Natural killer cell treated with Interleukin-12 subunit alpha and Interleukin-12 subunit beta and Interleukin-15 and Interleukin-18, amount 100 ng/mL, for 72 hours (primary cell): ENCODE results near the gene HIGD1A. TPM values are rescaled to one million over a fixed set of nuclear protein-coding genes. Genes with fewer than 3 reads are reported as not detected.
A peak's percentile ranks its signal among the peaks of the same experiment; 100 is the strongest.

Experiments used
- ATAC-seq, 2 donors: fragments of 150-1000 bp; cut with Tn5 transposase in 1 of 2; sonication (Bioruptor Pico), chemical (Tn5 transposase) in 1 of 2; 2 replicates each; pipeline ENCODE4 v1.10.0; 2021
- DNase-seq: peaks from one replicate; pipeline ENCODE4 v3.0.0; 2022; ENCODE audit warnings: low spot score
- H3K27ac Mint-ChIP-seq, 2 donors: 1 replicate in 1 of 2; 2 replicates in 1 of 2; pipeline ENCODE4 v1.8.0; 2022; ENCODE audit warnings: mixed read lengths in 2 of 2, mild to moderate bottlenecking in 1 of 2, moderate library complexity in 1 of 2
- H3K27me3 Mint-ChIP-seq, 2 donors: 1 replicate in 1 of 2; 2 replicates in 1 of 2; pipeline ENCODE4 v1.8.0; 2022; ENCODE audit warnings: mixed read lengths in 2 of 2
- H3K36me3 Mint-ChIP-seq: one replicate; pipeline ENCODE4 v1.8.0; 2022; ENCODE audit warnings: mixed read lengths
- H3K4me1 Mint-ChIP-seq, 2 donors: 1 replicate in 1 of 2; 2 replicates in 1 of 2; pipeline ENCODE4 v1.8.0; 2022; ENCODE audit warnings: low read depth in 2 of 2, mixed read lengths in 2 of 2, mild to moderate bottlenecking in 1 of 2
- H3K4me3 Mint-ChIP-seq: one replicate; pipeline ENCODE4 v1.8.0; 2022; ENCODE audit warnings: mixed read lengths
- H3K9me3 Mint-ChIP-seq: 2 replicates; pipeline ENCODE4 v1.8.0; 2022; ENCODE audit warnings: mixed read lengths
- total RNA-seq, 2 donors: library from RNA; stranded (reverse); gene quantifications; one replicate each; pipeline ENCODE4 v1.2.3, GENCODE V29; 2022

Gene HIGD1A
- total RNA-seq, 2 donors from 2014 or later = 60.0 to 78.4 TPM

- Mint-ChIP-seq H3K9me3 (no peaks in the 10 kb centered on the region), H3K4me1 (peaks cover 0 to 2% of the 10 kb centered on the region in 2 donors), H3K4me3 (no peak overlapping the region), H3K27ac (no peak overlapping the region), H3K36me3 (no peaks in the 10 kb centered on the region), H3K27me3 (peaks cover 0 to 2% of the 10 kb centered on the region in 2 donors)
- ATAC-seq (no peak), DNase-seq (no peak)
Observed at GRCh38 chr3:42750834-42751233, 53.5 kb downstream of the HIGD1A start.

GRCh38 chr3:42749753-42750231 is 54.5 kb downstream of the HIGD1A start:
- Mint-ChIP-seq H3K27ac (no peak overlapping the region), H3K36me3 (no peaks in the 10 kb centered on the region), H3K9me3 (no peaks in the 10 kb centered on the region), H3K4me3 (no peak overlapping the region), H3K27me3 (peaks cover 0 to 2% of the 10 kb centered on the region in 2 donors), H3K4me1 (peaks cover 0 to 2% of the 10 kb centered on the region in 2 donors)
- ATAC-seq = no peak
- no peak for DNase-seq

GRCh38 chr3:42749025-42749752 is 55.1 kb downstream of the HIGD1A start:
- DNase-seq = no peak
- no peak overlapping the region for H3K27ac Mint-ChIP-seq
- ATAC-seq = no peak
- H3K27me3 Mint-ChIP-seq = peaks cover 0 to 2% of the 10 kb centered on the region in 2 donors
- no peaks in the 10 kb centered on the region for H3K36me3 Mint-ChIP-seq
- H3K4me1 Mint-ChIP-seq = peaks cover 0 to 2% of the 10 kb centered on the region in 2 donors
- H3K9me3 Mint-ChIP-seq = no peaks in the 10 kb centered on the region
- no peak overlapping the region for H3K4me3 Mint-ChIP-seq

- Mint-ChIP-seq H3K9me3 (no peaks in the 10 kb centered on the region), H3K27me3 (no peaks in the 10 kb centered on the region), H3K36me3 (no peaks in the 10 kb centered on the region), H3K4me3 (no peak overlapping the region), H3K4me1 (peaks cover 0 to 2% of the 10 kb centered on the region in 2 donors), H3K27ac (no peak overlapping the region)
- ATAC-seq = no peak
- no peak for DNase-seq
Observed at GRCh38 chr3:42747581-42747980, 56.7 kb downstream of the HIGD1A start.

- no peak for ATAC-seq
- Mint-ChIP-seq H3K9me3 (no peaks in the 10 kb centered on the region), H3K36me3 (no peaks in the 10 kb centered on the region), H3K4me1 (peaks cover 0 to 2% of the 10 kb centered on the region in 2 donors), H3K4me3 (no peak overlapping the region), H3K27me3 (no peaks in the 10 kb centered on the region), H3K27ac (no peak overlapping the region)
- DNase-seq = no peak
Observed at GRCh38 chr3:42746455-42747450, 57.5 kb downstream of the HIGD1A start.

GRCh38 chr3:42745776-42746454 is 58.4 kb downstream of the HIGD1A start:
- H3K4me1 Mint-ChIP-seq = peaks cover 0 to 2% of the 10 kb centered on the region in 2 donors
- no peak overlapping the region for H3K27ac Mint-ChIP-seq
- DNase-seq = no peak
- ATAC-seq = no peak
- no peak overlapping the region for H3K4me3 Mint-ChIP-seq
- H3K9me3 Mint-ChIP-seq = no peaks in the 10 kb centered on the region
- H3K36me3 Mint-ChIP-seq = no peaks in the 10 kb centered on the region
- no peaks in the 10 kb centered on the region for H3K27me3 Mint-ChIP-seq

- ATAC-seq = no peak
- Mint-ChIP-seq H3K4me3 (no peak overlapping the region), H3K27ac (no peak overlapping the region), H3K27me3 (no peaks in the 10 kb centered on the region), H3K4me1 (peaks cover 0 to 2% of the 10 kb centered on the region in 2 donors), H3K9me3 (no peaks in the 10 kb centered on the region), H3K36me3 (no peaks in the 10 kb centered on the region)
- no peak for DNase-seq
Observed at GRCh38 chr3:42745291-42745745, 59.0 kb downstream of the HIGD1A start.

- no peak for ATAC-seq
- H3K27ac Mint-ChIP-seq = no peak overlapping the region
Observed at GRCh38 chr3:42743204-42743995, 60.9 kb downstream of the HIGD1A start.

GRCh38 chr3:42742688-42743087 is 61.6 kb downstream of the HIGD1A start:
- Mint-ChIP-seq H3K36me3 (no peaks in the 10 kb centered on the region), H3K27me3 (no peaks in the 10 kb centered on the region), H3K9me3 (no peaks in the 10 kb centered on the region), H3K4me1 (no peaks in the 10 kb centered on the region), H3K4me3 (no peak overlapping the region), H3K27ac (no peak overlapping the region)
- DNase-seq (no peak), ATAC-seq (peak in 1 of 2 donors; percentile 26)

More at GRCh38 chr3:42743204-42743995, 60.9 kb downstream of the HIGD1A start:
- Mint-ChIP-seq H3K9me3 (no peaks in the 10 kb centered on the region), H3K36me3 (no peaks in the 10 kb centered on the region), H3K27me3 (no peaks in the 10 kb centered on the region), H3K4me3 (no peak overlapping the region), H3K4me1 (peaks cover 0 to 2% of the 10 kb centered on the region in 2 donors)
- no peak for DNase-seq

- ATAC-seq (no peak), DNase-seq (no peak)
- H3K9me3 Mint-ChIP-seq = no peaks in the 10 kb centered on the region
- H3K27ac Mint-ChIP-seq = no peak overlapping the region
- no peak overlapping the region for H3K4me3 Mint-ChIP-seq
- H3K36me3 Mint-ChIP-seq = no peaks in the 10 kb centered on the region
- H3K4me1 Mint-ChIP-seq = no peaks in the 10 kb centered on the region
- H3K27me3 Mint-ChIP-seq = no peaks in the 10 kb centered on the region
Observed at GRCh38 chr3:42742259-42742658, 62.0 kb downstream of the HIGD1A start.

GRCh38 chr3:42741796-42742195 is 62.5 kb downstream of the HIGD1A start:
- Mint-ChIP-seq H3K27ac (no peak overlapping the region), H3K4me1 (no peaks in the 10 kb centered on the region), H3K36me3 (no peaks in the 10 kb centered on the region), H3K27me3 (no peaks in the 10 kb centered on the region), H3K4me3 (no peak overlapping the region), H3K9me3 (no peaks in the 10 kb centered on the region)
- DNase-seq (no peak), ATAC-seq (peak in 1 of 2 donors; percentile 11)

GRCh38 chr3:42739401-42740158 is 64.7 kb downstream of the HIGD1A start:
- Mint-ChIP-seq H3K36me3 (no peaks in the 10 kb centered on the region), H3K4me3 (no peak overlapping the region), H3K4me1 (no peaks in the 10 kb centered on the region), H3K27ac (no peak overlapping the region), H3K27me3 (peaks cover 0 to 3% of the 10 kb centered on the region in 2 donors), H3K9me3 (no peaks in the 10 kb centered on the region)
- DNase-seq (no peak), ATAC-seq (peak; percentile 26 to 50)
